GM19455 (cell line): ENCODE data around the gene MYPOP.

Experiments
- ATAC-seq: cut with Tn5 transposase; IDR thresholded peaks from one replicate; pipeline ENCODE4 v1.9.1; 2021; ENCODE audit not compliant: unreplicated experiment

The MYPOP gene

DNA sequence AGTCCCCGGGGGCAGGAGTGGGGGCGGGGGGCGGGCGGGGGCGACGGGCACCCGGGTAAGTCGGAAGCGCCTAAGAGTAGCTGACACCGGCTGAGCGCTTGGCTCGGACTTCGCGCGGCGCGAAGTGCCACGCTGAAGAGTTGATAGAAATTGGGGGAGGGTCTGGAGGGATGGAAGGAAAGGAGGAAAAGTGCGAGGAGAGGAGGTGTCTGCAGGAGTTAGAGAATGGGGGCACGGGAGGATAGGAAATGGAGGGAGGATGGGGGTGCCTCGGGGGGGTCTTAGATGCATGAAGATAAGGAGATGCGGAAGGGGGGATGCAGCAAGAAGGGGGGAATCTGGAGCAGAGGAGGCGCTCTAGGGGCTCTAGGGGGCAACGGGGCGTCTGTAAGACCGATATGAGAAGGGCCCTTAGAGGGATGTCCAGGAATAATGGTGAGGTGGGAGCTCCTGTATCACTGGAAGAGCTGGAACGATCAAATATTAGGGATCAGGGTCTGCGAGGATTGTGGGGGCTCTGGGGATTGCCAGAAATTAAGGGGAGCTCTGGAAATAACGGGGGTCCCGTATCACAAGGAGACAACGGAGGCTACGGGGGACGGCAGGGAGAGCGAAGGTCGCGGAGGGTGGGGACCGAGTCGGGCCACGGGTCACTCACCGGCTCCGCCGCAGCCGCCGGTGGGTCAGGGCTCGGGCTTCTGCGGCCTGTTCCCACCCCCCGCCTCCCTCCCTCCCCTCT lies at the start of gene MYPOP:
TSS of gene MYPOP (minus strand) at position 702 of the 739 bp plus-strand sequence. CDS start 840 bp downstream, outside the sequence.
- ATAC-seq: no peak

GRCh38 chr19:45947926-45948325 lies 45.5 kb upstream of the MYPOP start:
- no peak for ATAC-seq

GRCh38 chr19:45940515-45940805 lies 38.0 kb upstream of the MYPOP start:
- ATAC-seq: no peak

- ATAC-seq: no peak
These were observed 37.5 kb upstream of the MYPOP start for GRCh38 chr19:45939792-45940514.

DNA sequence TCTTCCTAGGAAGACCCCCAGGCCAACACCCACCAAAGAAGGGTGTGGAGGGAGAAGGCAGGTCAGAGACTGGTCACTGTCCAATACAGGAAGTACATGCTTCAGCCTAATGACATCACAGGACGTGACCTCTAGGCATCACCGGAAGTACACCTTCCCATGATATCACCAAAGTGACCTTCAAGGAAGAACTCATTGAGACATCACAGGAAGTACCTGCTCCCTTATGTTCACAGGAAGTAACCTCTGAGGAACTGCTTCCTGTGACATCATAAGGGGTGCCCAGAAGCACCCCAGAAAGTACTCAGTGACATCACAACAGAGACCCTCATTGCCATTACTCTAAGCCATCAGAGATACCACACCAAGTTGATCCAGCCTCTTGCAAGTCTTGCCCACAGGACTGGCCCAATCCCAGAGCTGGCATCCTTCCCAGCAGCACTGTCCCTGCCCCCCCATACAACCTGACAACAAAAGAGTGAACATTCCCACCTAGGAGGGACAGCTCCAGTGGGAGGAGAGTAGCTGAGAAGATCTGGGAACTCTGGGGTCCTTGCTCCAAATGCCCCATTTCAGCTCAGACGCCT lies 36.4 kb upstream of the MYPOP start:
- no peak for ATAC-seq

GRCh38 chr19:45935267-45935666 lies 32.9 kb upstream of the MYPOP start:
- ATAC-seq: no peak

- ATAC-seq: no peak
These were observed 32.3 kb upstream of the MYPOP start for GRCh38 chr19:45934551-45935230.

DNA sequence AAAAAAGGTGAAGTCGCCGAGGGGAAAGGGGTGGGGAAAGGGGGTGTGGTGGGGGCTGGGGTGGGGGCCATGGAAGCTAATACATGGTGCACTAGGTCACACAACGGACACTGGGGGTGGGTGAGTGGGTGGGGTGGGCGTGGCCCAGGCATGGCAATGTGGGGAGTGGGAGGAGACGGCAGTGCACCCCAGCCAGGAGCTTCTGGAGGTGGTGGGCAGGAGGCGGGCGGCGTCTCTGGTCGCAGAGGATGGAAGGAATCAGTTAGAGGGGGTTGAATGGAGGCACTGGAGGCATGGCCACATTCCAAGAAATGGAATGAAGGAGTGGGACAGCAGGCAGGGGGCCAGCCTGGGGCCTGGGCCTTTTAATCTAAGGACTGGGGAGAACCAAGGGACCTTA lies 31.3 kb upstream of the MYPOP start:
- ATAC-seq: no peak

DNA sequence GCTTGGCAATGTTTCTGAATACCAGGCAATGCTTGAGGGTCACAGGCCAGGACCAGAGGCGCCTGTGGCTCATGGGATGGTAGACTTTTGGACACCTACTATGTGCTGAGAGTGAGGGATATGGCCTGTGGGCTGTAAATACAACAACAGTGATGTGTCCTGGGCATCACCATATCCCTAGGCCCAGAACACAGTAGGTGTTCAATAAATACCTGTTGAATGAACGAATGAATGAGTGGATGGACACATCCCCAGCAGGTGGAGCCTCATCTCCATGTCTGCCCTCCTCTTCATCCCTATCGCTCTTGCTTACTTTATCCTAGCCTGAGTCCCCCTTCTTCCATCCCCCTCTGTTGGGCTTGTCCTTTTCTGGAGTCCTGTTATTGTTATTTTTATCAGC lies 28.6 kb upstream of the MYPOP start:
- no peak for ATAC-seq

- no peak for ATAC-seq
These were observed 26.8 kb upstream of the MYPOP start for GRCh38 chr19:45929247-45929646.

GRCh38 chr19:45927565-45928261 lies 25.3 kb upstream of the MYPOP start:
- no peak for ATAC-seq

DNA sequence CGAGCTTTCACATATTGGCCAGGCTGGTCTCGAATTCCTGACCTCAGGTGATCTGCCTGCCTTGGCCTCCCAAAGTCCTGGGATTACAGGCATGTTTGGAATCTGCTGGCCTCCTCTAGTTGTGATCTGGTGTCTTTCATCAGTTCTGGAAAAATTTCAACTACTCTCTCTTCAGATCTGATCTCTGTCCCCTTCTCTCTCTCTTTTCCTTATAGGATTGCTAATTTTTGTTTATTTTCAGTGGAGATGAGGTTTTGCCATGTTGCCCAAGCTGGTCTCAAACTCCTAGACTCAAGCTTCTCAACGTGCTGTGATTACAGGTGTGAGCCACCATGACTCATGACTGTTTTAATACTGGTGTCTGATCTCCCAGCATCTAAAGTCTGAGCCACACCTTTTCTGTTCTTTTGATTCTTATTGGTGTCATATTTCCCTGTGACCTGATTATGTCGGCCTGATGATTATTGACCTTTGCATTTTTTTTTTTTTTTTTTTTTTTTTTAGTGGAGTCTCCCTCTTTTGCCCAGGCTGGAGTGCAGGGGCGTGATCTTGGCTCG lies 22.6 kb upstream of the MYPOP start:
- no peak for ATAC-seq

- ATAC-seq: no peak
These were observed 19.9 kb upstream of the MYPOP start for GRCh38 chr19:45922281-45922680.

- no peak for ATAC-seq
These were observed 18.0 kb upstream of the MYPOP start for GRCh38 chr19:45920458-45920857.

GRCh38 chr19:45919678-45920077 lies 17.3 kb upstream of the MYPOP start:
- no peak for ATAC-seq

- ATAC-seq: no peak
These were observed 16.3 kb upstream of the MYPOP start for GRCh38 chr19:45918721-45919120.

DNA sequence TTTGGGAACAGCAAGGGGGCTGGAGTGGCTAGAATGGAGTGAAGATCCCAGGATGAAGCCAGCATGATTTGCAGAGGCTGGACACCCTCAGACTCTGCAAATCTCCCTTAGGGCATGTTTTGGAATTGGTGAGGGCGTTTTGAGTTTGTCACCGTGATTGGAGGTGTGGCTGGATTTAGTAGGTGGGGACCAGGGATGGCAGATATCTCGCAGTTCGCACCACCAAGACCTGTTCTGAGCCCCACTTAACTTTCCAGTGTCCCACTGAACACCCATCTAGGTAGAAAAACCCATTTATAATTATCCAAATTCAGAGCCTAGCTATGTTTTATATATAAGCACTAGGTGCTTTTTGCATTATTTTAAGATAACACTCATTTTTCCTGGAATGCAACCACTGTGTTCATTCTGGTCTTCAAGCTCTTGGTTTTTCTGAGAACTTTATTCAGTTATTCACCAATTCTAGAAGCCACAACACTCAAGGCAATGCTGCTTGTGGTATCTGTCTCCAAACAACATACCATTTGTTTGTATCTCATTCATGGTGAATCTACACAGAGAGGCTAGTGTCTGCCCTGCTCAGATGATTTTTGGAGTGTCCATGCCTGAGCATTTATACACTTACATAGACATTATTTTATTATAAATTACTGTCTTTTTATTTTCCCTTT lies 15.1 kb upstream of the MYPOP start:
- ATAC-seq: no peak

- no peak for ATAC-seq
These were observed 11.7 kb upstream of the MYPOP start, which contains the start of gene NANOS2 for GRCh38 chr19:45913874-45914830. TSS of gene NANOS2 (minus strand) at chr19:45914778. CDS start at chr19:45914693, 85 bp downstream.

DNA sequence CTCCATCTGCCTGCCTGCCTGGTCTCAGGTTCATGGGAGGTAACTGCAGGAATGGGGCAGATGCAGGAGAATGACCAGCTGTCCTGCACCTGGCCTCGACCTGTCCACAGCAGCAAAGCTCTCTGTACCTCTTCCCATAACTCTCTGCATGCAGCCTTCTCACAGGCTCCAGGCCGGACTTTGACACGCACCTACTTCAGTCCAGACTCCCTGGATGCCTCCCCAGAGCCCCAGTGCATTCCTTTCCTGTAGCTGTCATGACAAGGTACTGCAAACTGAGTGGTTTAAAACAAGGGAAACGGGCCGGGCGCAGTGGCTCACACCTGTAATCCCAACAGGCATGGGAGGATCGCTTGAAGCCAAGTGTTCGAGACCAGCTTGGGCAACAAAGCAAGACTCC lies 8.9 kb upstream of the MYPOP start:
- ATAC-seq: no peak
